Panc1 (cell line): Measurements from ENCODE around the gene HOXB13. TPM values are rescaled to one million over a fixed set of nuclear protein-coding genes. Genes with fewer than 3 reads are reported as not detected.

ENCODE experiments used
- ATAC-seq: fragments of 200-7000 bp; cut with Tn5 transposase; 2 replicates; pipeline ENCODE4 v1.9.1; 2020; ENCODE audit warnings: mild to moderate bottlenecking, moderate library complexity
- BruUV-seq: library from RNA; stranded (reverse); fragments of 400-500 nt; replicated peaks from 2 replicates; lab custom pipeline; 2021; lab: Mats Ljungman, UMichigan
- CTCF ChIA-PET: fragments of 300-600 bp; sonication (Branson Sonifier 250); formaldehyde crosslinking; loops from one replicate; lab custom pipeline; 2022; ENCODE audit warnings: antibody characterized with exemption; lab: Charles Lee
- POLR2A ChIA-PET: fragments of 300-600 bp; sonication (Branson Sonifier 250); formaldehyde crosslinking; loops from one replicate; lab custom pipeline; 2022; ENCODE audit warnings: antibody characterized with exemption; lab: Charles Lee
- DNase-seq: peaks from one replicate; pipeline ENCODE4 v3.0.0-alpha.2; 2010; ENCODE audit warnings: low read depth, low spot score
- H3K27ac ChIP-seq: 2 replicates; pipeline ENCODE4 v1.5.1; 2011; ENCODE audit warnings: mild to moderate bottlenecking, low read length, inconsistent platforms
- H3K27me3 ChIP-seq: fragments of 200-500 bp; sonication (Bioruptor generic); 2 replicates; pipeline ENCODE4 v1.6.0; 2014; ENCODE audit warnings: low read length, inconsistent platforms; ENCODE audit not compliant: control insufficient read depth, insufficient read depth
- H3K36me3 ChIP-seq: fragments of 200-500 bp; sonication (Bioruptor generic); 2 replicates; pipeline ENCODE4 v1.5.1; 2014; ENCODE audit warnings: inconsistent platforms, mild to moderate bottlenecking, low read length, moderate library complexity; ENCODE audit not compliant: control insufficient read depth, insufficient read depth
- H3K4me1 ChIP-seq: 2 replicates; pipeline ENCODE4 v1.5.1; 2011; ENCODE audit warnings: inconsistent platforms, mild to moderate bottlenecking, low read length, moderate library complexity; ENCODE audit not compliant: control insufficient read depth, insufficient read depth
- H3K4me3 ChIP-seq, 2 experiments: 2 replicates each; pipeline ENCODE4 v1.5.1; 2011 to 2012; ENCODE audit warnings: low read depth in 2 of 2, low read length in 2 of 2, mild to moderate bottlenecking in 2 of 2, inconsistent platforms in 1 of 2, moderate library complexity in 1 of 2
- H3K9me3 ChIP-seq: fragments of 200-500 bp; sonication (Bioruptor generic); 2 replicates; pipeline ENCODE4 v1.5.1; 2014; ENCODE audit warnings: low read depth, mild to moderate bottlenecking, inconsistent platforms, low read length, moderate library complexity; ENCODE audit not compliant: control insufficient read depth, insufficient read depth
- POLR2AphosphoS5 ChIP-seq: IDR thresholded peaks from 2 replicates; pipeline ENCODE4 v1.6.1; 2012; ENCODE audit warnings: mild to moderate bottlenecking, low read depth, low read length, moderate library complexity
- REST ChIP-seq, 2 experiments: IDR thresholded peaks; 2 replicates each; pipeline ENCODE4 v1.6.1; 2011 to 2012; ENCODE audit warnings: low read depth in 2 of 2, control low read depth in 1 of 2, low read length in 1 of 2, mild to moderate bottlenecking in 1 of 2, moderate library complexity in 1 of 2; ENCODE audit not compliant: insufficient read depth in 1 of 2
- SIN3A ChIP-seq: IDR thresholded peaks from 2 replicates; pipeline ENCODE4 v1.6.1; 2012; ENCODE audit warnings: low read depth, mild to moderate bottlenecking, low read length, moderate library complexity, borderline replicate concordance; ENCODE audit not compliant: insufficient read depth
- TCF7L2 ChIP-seq: IDR thresholded peaks from 2 replicates; pipeline ENCODE4 v1.6.1; 2011; ENCODE audit warnings: mild to moderate bottlenecking, low read depth, low read length, inconsistent platforms
- in situ Hi-C: cut with HindIII; loops from 2 replicates; pipeline ENCODE4 v1.10.0; 2016; ENCODE audit warnings: low sequenced_read_pairs, low pct_unique_long_range_greater_than_20kb
- intact Hi-C: fragments of 100-400 bp; cut with micrococcal nuclease; formaldehyde crosslinking; loops from one replicate; pipeline ENCODE4 v1.10.0; 2022; ENCODE audit not compliant: unreplicated experiment
- total RNA-seq: library from RNA; stranded (reverse); gene quantifications from one replicate; pipeline ENCODE4 v1.2.1, GENCODE V29; 2021; ENCODE audit not compliant: unreplicated experiment
- TF ChIP-seq, protein P1 (sequence below): fragments of 450-650 bp; IDR thresholded peaks from 2 replicates; pipeline ENCODE4 v1.5.1; 2017; ENCODE audit warnings: mild to moderate bottlenecking

Gene HOXB13
- total RNA-seq, 1 experiment from 2014 or later, result 8.1 TPM

- Histone ChIP-seq H3K4me1 (peaks cover 6% of the 10 kb centered on the region; the same call in 1 of the 2 replicates), H3K4me3 (peak overlapping the region; percentile 58 to 90), H3K27me3 (no peaks in the 10 kb centered on the region), H3K36me3 (no peaks in the 10 kb centered on the region), H3K9me3 (no peaks in the 10 kb centered on the region), H3K27ac (peak overlapping the region; percentile 25)
- in situ Hi-C loops (loop anchor here (10.0 kb wide), 1 partner anchor 175 kb away; the partner anchor contains the start of gene UBE2Z), intact Hi-C loops (no loop called here)
- BruUV-seq, result no TSS peak
- CTCF ChIA-PET, result interaction anchor here (1.5 to 3.6 kb wide), 3 partner anchors 61 to 149 kb away, joined by 4 to 24 read pairs (median 12); no protein-coding TSS in a partner anchor
- TF ChIP-seq TCF7L2 (no peak), POLR2AphosphoS5 (no peak), SIN3A (no peak), REST (IDR thresholded peaks at IDR 0.05; ENCODE audit: insufficient read depth in 1 of 2, low read depth in 2 of 2, low read length in 1 of 2) (no peak)
- TF ChIP-seq, protein P1, sequence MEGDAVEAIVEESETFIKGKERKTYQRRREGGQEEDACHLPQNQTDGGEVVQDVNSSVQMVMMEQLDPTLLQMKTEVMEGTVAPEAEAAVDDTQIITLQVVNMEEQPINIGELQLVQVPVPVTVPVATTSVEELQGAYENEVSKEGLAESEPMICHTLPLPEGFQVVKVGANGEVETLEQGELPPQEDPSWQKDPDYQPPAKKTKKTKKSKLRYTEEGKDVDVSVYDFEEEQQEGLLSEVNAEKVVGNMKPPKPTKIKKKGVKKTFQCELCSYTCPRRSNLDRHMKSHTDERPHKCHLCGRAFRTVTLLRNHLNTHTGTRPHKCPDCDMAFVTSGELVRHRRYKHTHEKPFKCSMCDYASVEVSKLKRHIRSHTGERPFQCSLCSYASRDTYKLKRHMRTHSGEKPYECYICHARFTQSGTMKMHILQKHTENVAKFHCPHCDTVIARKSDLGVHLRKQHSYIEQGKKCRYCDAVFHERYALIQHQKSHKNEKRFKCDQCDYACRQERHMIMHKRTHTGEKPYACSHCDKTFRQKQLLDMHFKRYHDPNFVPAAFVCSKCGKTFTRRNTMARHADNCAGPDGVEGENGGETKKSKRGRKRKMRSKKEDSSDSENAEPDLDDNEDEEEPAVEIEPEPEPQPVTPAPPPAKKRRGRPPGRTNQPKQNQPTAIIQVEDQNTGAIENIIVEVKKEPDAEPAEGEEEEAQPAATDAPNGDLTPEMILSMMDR, result no peak
- POLR2A ChIA-PET, result interaction anchor here (0.5 kb wide), 1 partner anchor 267 kb away, joined by 5 read pairs; no protein-coding TSS in a partner anchor
- DNase-seq, result no peak
- no peak for ATAC-seq
These were observed 1.0 kb upstream of the HOXB13 start for GRCh38 chr17:48729335-48730239.

- no TSS peak for BruUV-seq
- ATAC-seq, result peak; percentile 1; the same call in 1 of the 2 replicates
- DNase-seq, result no peak
- Histone ChIP-seq H3K4me1 (peaks cover 6% of the 10 kb centered on the region; the same call in 1 of the 2 replicates), H3K9me3 (no peaks in the 10 kb centered on the region), H3K36me3 (no peaks in the 10 kb centered on the region), H3K27me3 (no peaks in the 10 kb centered on the region), H3K4me3 (peak overlapping the region; percentile 58 to 90), H3K27ac (peak overlapping the region; percentile 70; the same call in 1 of the 2 replicates)
- POLR2A ChIA-PET, result no interaction called here
- intact Hi-C loops, result no loop called here
- in situ Hi-C loops, result no loop called here
- CTCF ChIA-PET, result interaction anchor here (0.5 to 4.6 kb wide), 5 partner anchors 57 to 560 kb away, joined by 3 to 98 read pairs (median 3); no protein-coding TSS in a partner anchor
- TF ChIP-seq TCF7L2 (no peak), REST (IDR thresholded peaks at IDR 0.05; ENCODE audit: insufficient read depth in 1 of 2, low read depth in 2 of 2, low read length in 1 of 2) (no peak), SIN3A (no peak), POLR2AphosphoS5 (no peak)
- TF ChIP-seq, protein P1, result no peak
These were observed 955 bp downstream of the HOXB13 start for GRCh38 chr17:48727415-48728175.
